CD4-positive, CD25-positive, alpha-beta regulatory T cell (primary cell): ENCODE measurements around the gene CD300LB. TPM values are rescaled to one million over a fixed set of nuclear protein-coding genes. Genes with fewer than 3 reads are reported as not detected.
"Not testable (repeated sequence)": the region's sequence is repeated elsewhere in the genome, so short reads cannot be mapped to it uniquely, and the experiment has no call there.

Experiments used
- ATAC-seq, 2 donors: fragments of 150-1000 bp; cut with Tn5 transposase; one replicate each; pipeline ENCODE4 v1.10.0; 2021; ENCODE audit warnings: low read depth in 2 of 2, moderate number of reproducible peaks in 2 of 2, moderate library complexity in 1 of 2
- DNase-seq, 3 donors: peaks; one replicate each; pipeline versions ENCODE4 v3.0.0 to v3.0.0-alpha.2; 2012 to 2022; ENCODE audit warnings: mixed read lengths in 1 of 3
- H3K27ac ChIP-seq: one replicate; pipeline ENCODE4 v1.7.0; 2013; ENCODE audit warnings: mild to moderate bottlenecking, low read length; ENCODE audit not compliant: insufficient read depth, poor library complexity, severe bottlenecking
- H3K27me3 ChIP-seq: one replicate; pipeline ENCODE4 v1.7.0; 2013; ENCODE audit warnings: low read length; ENCODE audit not compliant: control insufficient read depth, insufficient read depth
- H3K36me3 ChIP-seq: one replicate; pipeline ENCODE4 v1.7.0; 2013; ENCODE audit warnings: mild to moderate bottlenecking, low read length, moderate library complexity; ENCODE audit not compliant: control insufficient read depth, insufficient read depth
- H3K4me1 ChIP-seq: 2 replicates; pipeline ENCODE4 v1.7.0; 2013; ENCODE audit warnings: mild to moderate bottlenecking, low read length; ENCODE audit not compliant: insufficient read depth, control insufficient read depth, poor library complexity, severe bottlenecking
- H3K4me3 ChIP-seq: one replicate; pipeline ENCODE4 v1.7.0; 2013; ENCODE audit warnings: low read depth, mild to moderate bottlenecking, low read length, moderate library complexity
- H3K9me3 ChIP-seq, 2 experiments: 1 replicate in 1 of 2; 2 replicates in 1 of 2; pipeline ENCODE4 v1.7.0; 2013; ENCODE audit warnings: low read length in 2 of 2, mild to moderate bottlenecking in 1 of 2, moderate library complexity in 1 of 2; ENCODE audit not compliant: control insufficient read depth in 2 of 2
- H3K27ac Mint-ChIP-seq, 3 donors: one replicate each; pipeline ENCODE4 v1.8.0; 2020 to 2022; ENCODE audit warnings: mild to moderate bottlenecking in 3 of 3, mixed read lengths in 3 of 3, moderate library complexity in 2 of 3
- H3K27me3 Mint-ChIP-seq: one replicate; pipeline ENCODE4 v1.8.0; 2022; ENCODE audit warnings: mild to moderate bottlenecking, mixed read lengths
- H3K36me3 Mint-ChIP-seq: one replicate; pipeline ENCODE4 v1.8.0; 2020; ENCODE audit warnings: mixed read lengths
- H3K4me1 Mint-ChIP-seq, 4 donors: one replicate each; pipeline ENCODE4 v1.8.0; 2020 to 2022; ENCODE audit warnings: mixed read lengths in 4 of 4, mild to moderate bottlenecking in 1 of 4
- H3K4me3 Mint-ChIP-seq, 4 donors: one replicate each; pipeline ENCODE4 v1.8.0; 2020 to 2022; ENCODE audit warnings: mild to moderate bottlenecking in 4 of 4, mixed read lengths in 4 of 4, moderate library complexity in 3 of 4
- H3K9me3 Mint-ChIP-seq, 7 donors: one replicate each; pipeline ENCODE4 v1.8.0; 2020 to 2022; ENCODE audit warnings: mixed read lengths in 7 of 7, mild to moderate bottlenecking in 3 of 7, moderate library complexity in 2 of 7
- polyA plus RNA-seq, 4 donors: library from polyadenylated mRNA; unstranded; fragments of 300-500 nt; fragmentation: Illumina TruSeq; gene quantifications; one replicate each; pipeline ENCODE4 v1.2.3, GENCODE V29; 2021
- total RNA-seq: library from RNA; stranded (reverse); gene quantifications from one replicate; pipeline ENCODE4 v1.2.3, GENCODE V29; 2022

CD300LB gene
- not detected for total RNA-seq
- polyA plus RNA-seq, result not detected

DNA sequence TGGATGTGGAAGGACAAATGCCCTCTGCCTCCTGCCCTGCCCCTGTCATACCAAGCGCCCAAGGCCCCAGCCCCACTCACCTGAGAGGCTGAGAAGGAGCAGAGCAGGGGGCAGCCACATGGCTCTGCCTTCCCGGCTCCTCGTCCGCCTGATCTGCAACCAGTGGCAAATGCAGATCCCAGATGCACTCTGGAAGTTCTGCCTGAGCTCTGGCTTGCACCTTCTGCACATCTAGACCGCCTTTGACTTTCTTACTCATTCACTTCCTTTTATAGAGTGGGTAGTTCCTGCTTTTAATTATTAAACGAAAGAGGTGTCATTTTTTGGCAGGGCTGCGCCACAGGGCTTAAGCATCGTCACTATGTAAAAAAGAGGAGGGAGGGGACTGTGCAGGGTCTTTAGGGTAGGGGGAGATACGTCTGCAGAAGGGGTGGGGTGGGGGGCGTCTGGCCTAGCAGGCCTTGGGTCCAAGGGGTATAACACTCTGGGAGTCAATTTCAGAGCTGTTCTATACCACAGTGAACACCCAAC is at the start of gene CD300LB:
CD300LB (minus strand) TSS at position 245 of the 531 bp plus-strand sequence; CDS start at position 120, 125 bp downstream.
- peaks cover 14% of the 10 kb centered on the region for H3K27me3 ChIP-seq
- H3K4me1 ChIP-seq, result no peaks in the 10 kb centered on the region
- H3K27ac ChIP-seq, result no peak within 1 kb of the TSS
- H3K4me1 Mint-ChIP-seq, result peaks cover 0 to 2% (median under 1%) of the 10 kb centered on the region in 4 donors
- no peak within 1 kb of the TSS for H3K4me3 ChIP-seq
- no peak within 1 kb of the TSS for H3K4me3 Mint-ChIP-seq
- H3K36me3 Mint-ChIP-seq, result no peaks in the 10 kb centered on the region
- ATAC-seq (no peak), DNase-seq (no peak)
- no peaks in the 10 kb centered on the region for H3K9me3 Mint-ChIP-seq
- H3K27ac Mint-ChIP-seq, result peak within 1 kb of the TSS in 1 of 3 donors; percentile 77
- H3K27me3 Mint-ChIP-seq, result peaks cover 45% of the 10 kb centered on the region
- no peaks in the 10 kb centered on the region for H3K9me3 ChIP-seq
- H3K36me3 ChIP-seq, result no peaks in the 10 kb centered on the region

DNA sequence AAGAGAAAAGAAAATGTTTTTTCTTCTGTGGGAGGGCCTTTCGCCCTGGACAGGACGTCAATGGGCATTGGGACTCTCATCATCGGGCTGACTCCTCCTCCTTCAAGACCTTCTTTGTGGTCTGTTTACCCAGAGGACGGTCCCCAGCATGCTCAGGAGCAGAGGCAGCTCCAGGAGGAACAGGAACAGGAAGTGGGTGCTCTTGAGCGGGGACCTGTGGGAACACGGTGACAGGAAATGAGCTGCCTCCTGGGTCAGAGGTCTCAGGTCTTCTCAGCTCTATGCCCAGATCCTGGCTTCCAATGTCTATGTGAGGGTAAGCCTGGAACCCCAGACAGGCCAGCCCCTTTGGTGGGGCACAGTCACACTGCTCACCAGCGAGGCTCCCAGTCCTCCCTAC is 48.6 kb upstream of the CD300LB start:
- no peak for ATAC-seq
- Mint-ChIP-seq H3K4me3 (no peak overlapping the region), H3K27me3 (peaks cover 19% of the 10 kb centered on the region), H3K9me3 (peaks cover 0 to 3% (median 0%) of the 10 kb centered on the region in 7 donors), H3K4me1 (peaks cover 0 to 12% (median 0%) of the 10 kb centered on the region in 4 donors), H3K36me3 (no peaks in the 10 kb centered on the region), H3K27ac (no peak overlapping the region)
- no peak overlapping the region for H3K27ac ChIP-seq
- H3K4me3 ChIP-seq, result no peak overlapping the region
- H3K4me1 ChIP-seq, result no peaks in the 10 kb centered on the region
- no peaks in the 10 kb centered on the region for H3K36me3 ChIP-seq
- DNase-seq, result peak in 1 of 3 donors; percentile 22
- no peaks in the 10 kb centered on the region for H3K27me3 ChIP-seq
- H3K9me3 ChIP-seq, result peaks cover 0 to 4% of the 10 kb centered on the region in 2 experiments

DNA sequence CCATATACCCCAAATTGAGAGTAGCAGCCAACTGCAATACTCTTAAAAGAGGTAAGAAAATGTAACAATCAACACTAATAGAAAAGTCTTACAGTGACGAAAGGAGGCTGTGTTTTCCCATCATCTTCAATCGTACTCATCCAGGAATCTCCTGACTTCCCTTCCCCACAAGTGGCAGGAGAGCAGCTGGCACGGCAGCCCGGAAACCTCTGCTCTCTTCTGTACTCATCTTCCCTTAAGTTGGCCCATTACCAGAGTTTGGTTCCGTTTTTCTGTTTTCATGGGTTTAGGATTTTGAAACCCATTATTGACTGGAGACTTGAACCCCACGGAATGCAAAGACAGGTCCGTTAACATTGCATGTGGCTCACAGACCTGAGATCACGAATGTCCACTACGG is 47.7 kb upstream of the CD300LB start:
- Histone ChIP-seq H3K4me3 (no peak overlapping the region), H3K9me3 (no peaks in the 10 kb centered on the region), H3K27me3 (no peaks in the 10 kb centered on the region), H3K4me1 (no peaks in the 10 kb centered on the region), H3K27ac (no peak overlapping the region), H3K36me3 (no peaks in the 10 kb centered on the region)
- Mint-ChIP-seq H3K4me3 (no peak overlapping the region), H3K9me3 (peaks cover 0 to 3% (median 0%) of the 10 kb centered on the region in 7 donors), H3K4me1 (peaks cover 0 to 21% (median 3%) of the 10 kb centered on the region in 4 donors), H3K27me3 (peaks cover 12% of the 10 kb centered on the region), H3K27ac (no peak overlapping the region), H3K36me3 (no peaks in the 10 kb centered on the region)
- ATAC-seq, result no peak
- DNase-seq, result no peak

DNA sequence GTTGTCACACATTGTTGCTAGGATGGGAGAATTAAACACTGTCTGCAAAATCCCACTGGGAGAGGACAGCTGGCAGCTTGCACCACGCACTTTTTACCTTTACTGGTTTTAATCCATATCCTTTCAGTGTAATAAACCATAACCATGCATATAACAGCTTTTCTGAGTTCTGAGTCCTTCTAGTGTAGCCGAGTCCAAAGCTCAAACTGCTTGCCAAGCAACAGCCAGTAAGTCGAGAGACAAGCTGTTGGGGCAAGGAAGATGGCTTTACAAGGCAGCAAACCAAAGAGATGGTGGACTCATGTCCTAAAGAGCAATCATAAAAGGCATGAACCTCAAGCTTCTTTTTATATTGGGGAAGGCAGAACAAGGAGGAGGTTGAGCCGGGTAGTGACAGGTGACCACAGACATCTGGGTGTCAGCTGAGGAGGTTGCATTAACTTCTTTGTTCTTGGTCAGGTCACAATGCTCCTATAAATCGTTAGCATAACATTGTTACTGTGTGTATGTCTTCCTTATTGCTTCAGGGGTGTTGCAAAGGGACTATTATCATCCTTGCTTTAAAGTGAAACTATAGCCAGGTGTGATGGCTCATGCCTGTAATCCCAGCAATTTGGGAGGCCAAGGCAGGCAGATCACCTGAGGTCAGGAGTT is 43.3 kb upstream of the CD300LB start:
- ATAC-seq (no peak), DNase-seq (peak in 1 of 3 donors; percentile 25)
- no peak overlapping the region for H3K4me3 Mint-ChIP-seq
- H3K4me3 ChIP-seq, result no peak overlapping the region
- H3K27ac Mint-ChIP-seq, result no peak overlapping the region
- no peaks in the 10 kb centered on the region for H3K27me3 ChIP-seq
- peaks cover 0 to 3% (median 0%) of the 10 kb centered on the region in 7 donors for H3K9me3 Mint-ChIP-seq
- H3K36me3 Mint-ChIP-seq, result no peaks in the 10 kb centered on the region
- H3K27ac ChIP-seq, result no peak overlapping the region
- H3K4me1 ChIP-seq, result no peaks in the 10 kb centered on the region
- no peaks in the 10 kb centered on the region for H3K9me3 ChIP-seq
- peaks cover 0 to 21% (median 5%) of the 10 kb centered on the region in 4 donors for H3K4me1 Mint-ChIP-seq
- no peaks in the 10 kb centered on the region for H3K36me3 ChIP-seq
- peaks cover 17% of the 10 kb centered on the region for H3K27me3 Mint-ChIP-seq

DNA sequence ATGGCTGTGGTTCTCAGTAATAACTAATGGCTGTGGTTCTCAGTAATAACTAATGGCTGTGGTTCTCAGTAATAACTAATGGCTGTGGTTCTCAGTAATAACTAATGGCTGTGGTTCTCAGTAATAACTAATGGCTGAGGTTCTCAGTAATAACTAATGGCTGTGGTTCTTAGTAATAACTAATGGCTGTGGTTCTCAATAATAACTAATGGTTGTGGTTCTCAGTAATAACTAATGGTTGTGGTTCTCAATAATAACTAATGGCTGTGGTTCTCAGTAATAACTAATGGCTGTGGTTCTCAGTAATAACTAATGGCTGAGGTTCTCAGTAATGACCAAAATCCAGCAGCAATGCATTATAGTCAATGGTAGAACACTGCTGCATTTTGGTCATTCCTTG is 42.4 kb upstream of the CD300LB start:
- H3K27ac Mint-ChIP-seq, H3K36me3 Mint-ChIP-seq, H3K27me3 ChIP-seq, H3K4me3 Mint-ChIP-seq, H3K27ac ChIP-seq, H3K9me3 ChIP-seq, ATAC-seq, H3K9me3 Mint-ChIP-seq, H3K4me3 ChIP-seq, H3K36me3 ChIP-seq, H3K4me1 ChIP-seq: not testable (repeated sequence)
- Mint-ChIP-seq H3K4me1 (peaks cover 0 to 20% (median 5%) of the 10 kb centered on the region in 4 donors), H3K27me3 (peaks cover 14% of the 10 kb centered on the region)
- DNase-seq, result peak in 1 of 3 donors; percentile 61

DNA sequence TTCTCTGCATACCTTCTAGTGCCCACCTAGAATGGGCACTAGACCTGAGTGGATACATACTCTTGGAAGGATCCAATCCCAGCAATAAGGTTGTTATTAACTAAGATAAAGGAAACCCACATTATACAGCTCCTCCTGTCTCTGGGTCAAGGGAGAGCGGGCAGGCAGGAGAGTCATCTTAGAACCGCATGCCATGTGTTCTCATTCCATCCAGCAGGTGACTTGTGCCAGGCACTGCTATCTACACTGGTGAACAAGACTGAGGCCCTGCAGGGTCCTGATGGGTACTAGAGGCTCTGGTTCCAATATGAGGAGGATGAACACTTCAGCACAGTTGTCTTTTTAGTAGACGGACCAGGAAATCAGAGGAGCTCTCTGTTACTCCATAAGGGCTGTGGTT is 41.9 kb upstream of the CD300LB start:
- Mint-ChIP-seq H3K4me3 (no peak overlapping the region), H3K27me3 (peaks cover 17% of the 10 kb centered on the region), H3K36me3 (no peaks in the 10 kb centered on the region), H3K4me1 (peaks cover 0 to 20% (median 7%) of the 10 kb centered on the region in 4 donors), H3K27ac (no peak overlapping the region), H3K9me3 (peaks cover 0 to 3% (median 0%) of the 10 kb centered on the region in 7 donors)
- no peaks in the 10 kb centered on the region for H3K36me3 ChIP-seq
- no peak overlapping the region for H3K27ac ChIP-seq
- peak; percentile 26 to 28 for ATAC-seq
- no peak overlapping the region for H3K4me3 ChIP-seq
- DNase-seq, result peak in 1 of 3 donors; percentile 47
- no peaks in the 10 kb centered on the region for H3K9me3 ChIP-seq
- H3K4me1 ChIP-seq, result no peaks in the 10 kb centered on the region
- peaks cover 5% of the 10 kb centered on the region for H3K27me3 ChIP-seq

DNA sequence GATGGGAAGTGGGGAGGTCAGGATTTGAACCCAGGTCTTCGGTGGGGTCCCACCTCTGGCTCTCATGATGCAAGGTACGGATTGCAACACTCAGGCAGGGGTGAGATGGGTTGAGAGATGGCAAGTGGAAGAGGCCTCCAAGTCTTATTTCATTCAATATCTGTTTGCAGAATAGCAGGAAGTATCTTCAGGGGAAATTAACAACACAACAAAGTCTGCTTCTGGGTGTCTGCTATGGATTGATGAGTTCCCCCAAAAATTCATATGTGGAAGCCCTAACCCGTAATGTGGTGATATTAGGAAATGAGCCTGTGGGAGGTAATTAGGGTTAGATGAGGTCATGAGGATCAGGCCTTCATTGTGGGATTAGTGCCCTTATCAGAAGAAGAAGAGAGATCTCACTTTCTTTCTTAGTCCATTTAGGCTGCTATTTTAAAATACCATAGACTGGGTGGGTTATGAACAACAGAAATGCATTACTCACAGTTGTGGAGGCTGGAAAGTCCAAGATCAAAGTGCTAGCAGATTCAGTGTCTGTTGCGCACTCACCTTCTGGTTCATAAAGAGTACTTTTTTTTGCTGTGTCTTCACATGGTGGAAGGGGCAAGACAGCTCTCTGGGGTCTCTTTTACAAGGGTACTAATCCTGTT is 40.5 kb upstream of the CD300LB start:
- Histone ChIP-seq H3K4me1 (no peaks in the 10 kb centered on the region), H3K27ac (no peak overlapping the region), H3K27me3 (peaks cover 6% of the 10 kb centered on the region), H3K9me3 (no peaks in the 10 kb centered on the region), H3K36me3 (no peaks in the 10 kb centered on the region), H3K4me3 (no peak overlapping the region)
- H3K4me3 Mint-ChIP-seq, result no peak overlapping the region
- no peak for DNase-seq
- ATAC-seq, result no peak
- H3K36me3 Mint-ChIP-seq, result no peaks in the 10 kb centered on the region
- peaks cover 0 to 3% (median 0%) of the 10 kb centered on the region in 7 donors for H3K9me3 Mint-ChIP-seq
- peaks cover 19% of the 10 kb centered on the region for H3K27me3 Mint-ChIP-seq
- no peak overlapping the region for H3K27ac Mint-ChIP-seq
- peaks cover 0 to 20% (median 7%) of the 10 kb centered on the region in 4 donors for H3K4me1 Mint-ChIP-seq
